Right lobe of liver (tissue), 6 donors: ENCODE data around the gene ISX. TPM values are rescaled to one million over a fixed set of nuclear protein-coding genes. Genes with fewer than 3 reads are reported as not detected.

ENCODE experiments used
- ATAC-seq, 4 donors: fragments of 200-7000 bp; cut with Tn5 transposase; one replicate each; pipeline ENCODE4 v1.9.1; 2020; ENCODE audit warnings: mild to moderate bottlenecking in 4 of 4, moderate library complexity in 4 of 4
- DNase-seq, 3 donors: peaks; one replicate each; pipeline ENCODE4 v3.0.0-alpha.2; 2020
- H3K27ac ChIP-seq, 3 donors: fragments of 200-600 bp; one replicate each; pipeline ENCODE4 v1.8.0; 2022
- H3K27me3 ChIP-seq, 2 donors: fragments of 200-600 bp; one replicate each; pipeline ENCODE4 v1.8.0; 2022
- H3K36me3 ChIP-seq, 4 donors: fragments of 200-600 bp; sonication (generic) in 1 of 4; one replicate each; pipeline versions ENCODE4 v1.5.1 to v1.8.0; 2017 to 2022; ENCODE audit warnings: control low read depth in 1 of 4
- H3K4me1 ChIP-seq, 4 donors: fragments of 200-600 bp; sonication (generic) in 1 of 4; one replicate each; pipeline versions ENCODE4 v1.5.1 to v1.8.0; 2017 to 2022; ENCODE audit warnings: control low read depth in 1 of 4
- H3K4me3 ChIP-seq, 3 donors: fragments of 200-600 bp; one replicate each; pipeline ENCODE4 v1.8.0; 2022
- H3K9me3 ChIP-seq, 4 donors: fragments of 200-600 bp; sonication (generic) in 1 of 4; one replicate each; pipeline versions ENCODE4 v1.5.1 to v1.8.0; 2017 to 2022; ENCODE audit warnings: control low read depth in 1 of 4
- CTCF ChIP-seq, 4 donors: fragments of 200-600 bp in 3 of 4; fragments of 450-650 bp in 1 of 4; IDR thresholded peaks; one replicate each; pipeline versions ENCODE4 v1.5.1 to v1.8.0; 2016 to 2022; ENCODE audit warnings: antibody characterized with exemption in 4 of 4, mild to moderate bottlenecking in 2 of 4
- POLR2A ChIP-seq: fragments of 450-650 bp; IDR thresholded peaks from one replicate; pipeline ENCODE4 v1.6.1; 2017; ENCODE audit warnings: antibody characterized with exemption, mild to moderate bottlenecking
- WGBS: methylation state at CpG from one replicate; pipeline ENCODE4 v1.1.6; 2018; ENCODE audit warnings: low coverage, low lambda C conversion rate; ENCODE audit not compliant: insufficient coverage; ENCODE audit errors: missing lambda C conversion rate; 5-methylcytosine and 5-hydroxymethylcytosine counted together
- intact Hi-C, 2 donors: fragments of 100-400 bp; cut with DNase I; formaldehyde crosslinking; loops; one replicate each; pipeline versions ENCODE4 v1.11.2 to v1.14.1; 2022
- total RNA-seq, 6 experiments: library from RNA; depleted of rRNA in 2 of 6; stranded (reverse); fragments of >200 nt in 2 of 6; fragmentation: NEBNext Ultra II Directional in 3 of 6; extraction: Animal tissue kit (Norgen Biotek cat#: 25700) in 3 of 6; gene quantifications; one replicate each; pipeline versions ENCODE4 v1.1.0 to v1.2.4, GENCODE V29; 2016 to 2023
- donor health status: DM: no; HTN: yes; CAD: no.
- donor health status: DM: no; HTN: no; CAD: no.
- donor health status: DM: no; HTN: no; CAD: no.
- donor health status: DM: no; HTN: yes; CAD: no.
- donor health status: DM: no; HTN: yes; CAD: no.

Gene ISX
- total RNA-seq, 6 experiments from 2014 or later: not detected

GRCh38 chr22:35071784-35072183, 5.8 kb downstream of the ISX start:
- intact Hi-C loops: no loop called here
- no peak for DNase-seq
- Histone ChIP-seq H3K9me3 (no peaks in the 10 kb centered on the region), H3K4me1 (no peaks in the 10 kb centered on the region), H3K4me3 (no peak overlapping the region), H3K36me3 (no peaks in the 10 kb centered on the region), H3K27ac (no peak overlapping the region), H3K27me3 (no peaks in the 10 kb centered on the region)
- no peak for TF ChIP-seq CTCF (IDR thresholded peaks at IDR 0.05)
- TF ChIP-seq POLR2A: no peak
- no peak for ATAC-seq
- WGBS: 38% methylated on average over 3 of the region's 3 CpGs

DNA sequence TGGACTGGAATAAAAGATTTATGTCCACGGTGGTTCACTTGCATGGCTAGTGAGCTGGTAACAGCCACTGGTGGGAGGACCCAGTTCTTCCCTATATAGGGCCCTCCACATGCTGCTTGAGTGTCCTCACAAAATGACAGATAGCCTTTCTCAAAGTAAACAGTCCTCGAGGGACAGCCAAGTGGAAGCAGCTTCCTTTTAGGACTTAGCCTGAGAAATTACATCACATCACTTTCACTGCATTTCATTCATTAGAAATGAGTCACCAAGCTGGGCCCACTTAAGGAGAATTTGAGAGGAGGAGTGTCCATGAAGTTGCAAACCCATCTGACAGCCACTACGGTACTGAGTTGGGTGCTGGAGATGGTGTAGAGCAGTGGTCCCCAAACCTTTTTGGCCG, 7.0 kb downstream of the ISX start:
- Histone ChIP-seq H3K27ac (no peak overlapping the region), H3K4me3 (no peak overlapping the region), H3K27me3 (no peaks in the 10 kb centered on the region), H3K9me3 (no peaks in the 10 kb centered on the region), H3K36me3 (no peaks in the 10 kb centered on the region), H3K4me1 (no peaks in the 10 kb centered on the region)
- ATAC-seq (no peak), DNase-seq (no peak)
- intact Hi-C loops: no loop called here
- WGBS: 59% methylated on average over 3 of the region's 4 CpGs
- TF ChIP-seq CTCF (IDR thresholded peaks at IDR 0.05): no peak
- no peak for TF ChIP-seq POLR2A

GRCh38 chr22:35074583-35074982, 8.6 kb downstream of the ISX start:
- Histone ChIP-seq H3K36me3 (no peaks in the 10 kb centered on the region), H3K27ac (no peak overlapping the region), H3K9me3 (no peaks in the 10 kb centered on the region), H3K4me1 (no peaks in the 10 kb centered on the region), H3K4me3 (no peak overlapping the region), H3K27me3 (no peaks in the 10 kb centered on the region)
- DNase-seq (no peak), ATAC-seq (no peak)
- WGBS: 54% methylated on average over 1 of the region's 4 CpGs
- no peak for TF ChIP-seq CTCF (IDR thresholded peaks at IDR 0.05)
- no peak for TF ChIP-seq POLR2A
- intact Hi-C loops: no loop called here

- WGBS: 58% methylated on average over 5 of the region's 6 CpGs
- intact Hi-C loops: no loop called here
- no peak for DNase-seq
- Histone ChIP-seq H3K27ac (no peak overlapping the region), H3K9me3 (no peaks in the 10 kb centered on the region), H3K36me3 (no peaks in the 10 kb centered on the region), H3K4me1 (no peaks in the 10 kb centered on the region), H3K4me3 (no peak overlapping the region), H3K27me3 (no peaks in the 10 kb centered on the region)
- no peak for TF ChIP-seq POLR2A
- TF ChIP-seq CTCF (IDR thresholded peaks at IDR 0.05): no peak
- ATAC-seq: no peak
Observed at GRCh38 chr22:35076630-35077029, 10.7 kb downstream of the ISX start.

DNA sequence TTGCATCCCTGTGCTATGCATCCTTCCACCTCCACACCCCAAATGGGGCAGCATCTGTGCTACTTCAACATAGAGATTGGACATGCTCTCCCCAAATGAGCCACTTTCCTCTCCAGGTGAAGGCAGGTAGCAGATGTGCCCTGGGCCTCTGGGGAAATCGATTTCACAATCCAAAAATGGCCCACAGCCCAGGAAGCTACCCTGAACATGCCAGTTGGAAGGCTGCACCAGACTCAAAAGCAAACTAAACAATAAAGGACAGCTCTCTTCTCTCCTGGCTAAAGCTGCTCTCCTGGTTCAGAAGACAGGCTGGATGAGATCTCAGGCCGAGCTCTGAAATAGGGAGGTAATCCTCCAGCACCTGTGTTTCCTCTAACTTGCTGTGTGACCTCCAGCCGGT, 19.7 kb downstream of the ISX start:
- H3K27me3 ChIP-seq: no peaks in the 10 kb centered on the region
- no peak for TF ChIP-seq CTCF (IDR thresholded peaks at IDR 0.05)
- no peak for TF ChIP-seq POLR2A
- no peak overlapping the region for H3K27ac ChIP-seq
- no peaks in the 10 kb centered on the region for H3K9me3 ChIP-seq
- DNase-seq (peak in 1 of 3 donors; percentile 52), ATAC-seq (peak in 3 of 4 donors; percentile 37 to 58 (median 50))
- H3K36me3 ChIP-seq: no peaks in the 10 kb centered on the region
- intact Hi-C loops: no loop called here
- WGBS: 71% methylated on average over 3 of the region's 3 CpGs
- no peaks in the 10 kb centered on the region for H3K4me1 ChIP-seq
- H3K4me3 ChIP-seq: no peak overlapping the region
